ENCODE measurements around the gene STXBP6. TPM values are rescaled to one million over a fixed set of nuclear protein-coding genes. Genes with fewer than 3 reads are reported as not detected.

STXBP6 gene
- total RNA-seq, 2 donors from 2014 or later = 19.9 to 28.3 TPM

DNA sequence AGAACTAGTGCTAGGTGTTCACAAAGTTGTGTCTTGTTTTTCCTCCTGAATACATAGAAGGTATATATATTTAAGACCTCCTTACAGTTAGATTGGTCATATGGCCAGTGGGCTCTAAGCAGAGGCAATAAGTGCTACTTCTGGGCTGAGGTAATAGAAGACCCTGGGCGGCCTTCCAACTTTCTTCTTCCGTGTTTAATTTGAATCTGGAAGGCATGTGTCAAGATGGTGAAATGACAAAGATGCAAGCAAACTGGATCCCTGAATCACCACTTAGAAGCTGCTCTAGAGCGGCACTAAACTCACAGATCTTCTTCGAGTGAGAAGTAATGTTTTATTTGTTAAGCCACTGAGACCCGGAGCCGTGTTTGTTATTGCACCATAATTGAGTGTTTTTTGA is 215.0 kb downstream of the STXBP6 start:
- no peak for ATAC-seq

DNA sequence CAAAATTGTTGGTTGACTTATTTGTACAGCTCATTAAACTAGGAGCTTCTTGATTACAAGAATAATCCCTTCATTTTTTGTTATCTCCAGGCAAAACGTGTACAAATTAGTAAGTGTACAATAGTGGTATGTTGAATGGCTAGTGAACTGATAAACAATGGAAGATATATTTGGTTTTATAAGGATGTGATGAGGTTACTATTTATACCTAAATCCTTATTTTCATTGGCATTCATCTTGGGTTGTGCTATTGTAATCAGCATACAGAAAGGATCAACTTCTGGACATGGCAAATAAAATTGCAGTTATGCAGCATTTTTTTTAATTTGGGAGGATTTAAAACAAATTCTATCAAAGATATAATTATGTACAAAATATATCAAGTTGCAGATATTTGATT is 216.6 kb downstream of the STXBP6 start:
- no peak for ATAC-seq
- DNase-seq = no peak
- intact Hi-C loops (cut with DNase I, micrococcal nuclease) = no loop called here

More for the DNA sequence above, 215.0 kb downstream of the STXBP6 start:
- DNase-seq = no peak
- intact Hi-C loops (cut with DNase I, micrococcal nuclease) = no loop called here

DNA sequence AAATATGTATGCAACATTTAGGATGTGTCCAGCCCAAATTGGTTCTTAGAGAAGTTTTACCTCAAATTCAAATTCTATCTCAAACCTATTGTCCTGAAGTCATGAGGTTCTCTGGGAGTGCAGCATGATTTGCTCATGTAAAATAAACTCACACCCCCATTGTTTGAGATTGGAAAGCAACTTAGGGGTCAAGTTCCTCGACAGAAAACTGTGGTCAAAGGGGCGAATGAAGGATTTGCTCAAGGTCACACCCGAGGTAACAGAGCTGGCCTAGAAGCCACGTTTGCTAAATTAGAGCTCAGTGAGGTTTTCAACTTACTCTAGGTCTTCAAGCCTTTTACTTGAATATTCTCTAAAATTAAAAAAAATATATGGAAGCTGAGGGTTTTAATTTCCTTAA is 218.3 kb downstream of the STXBP6 start:
- no peak for DNase-seq
- intact Hi-C loops (cut with DNase I, micrococcal nuclease) = no loop called here

DNA sequence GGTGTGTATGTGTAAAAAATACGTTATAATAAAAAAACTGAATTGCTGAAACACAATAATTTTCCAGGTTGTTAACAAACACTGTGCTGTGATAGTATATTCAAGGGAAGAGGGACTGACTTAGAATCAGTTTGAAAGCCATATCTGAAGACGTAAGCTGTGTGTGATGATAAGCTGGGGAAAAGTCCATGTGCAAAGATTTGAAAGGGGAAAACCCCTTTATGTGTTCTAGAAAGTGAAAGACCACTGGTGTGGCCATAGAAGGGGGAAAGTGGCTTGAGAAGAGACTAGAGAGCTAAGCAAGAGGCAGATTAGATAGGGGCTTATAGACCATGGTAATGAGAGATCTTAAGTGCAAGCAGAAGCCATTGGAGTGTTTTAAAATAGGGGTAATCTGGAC is 220.1 kb downstream of the STXBP6 start:
- no peak for DNase-seq
- ATAC-seq = no peak

More for the DNA sequence above, 218.3 kb downstream of the STXBP6 start:
- ATAC-seq = no peak

DNA sequence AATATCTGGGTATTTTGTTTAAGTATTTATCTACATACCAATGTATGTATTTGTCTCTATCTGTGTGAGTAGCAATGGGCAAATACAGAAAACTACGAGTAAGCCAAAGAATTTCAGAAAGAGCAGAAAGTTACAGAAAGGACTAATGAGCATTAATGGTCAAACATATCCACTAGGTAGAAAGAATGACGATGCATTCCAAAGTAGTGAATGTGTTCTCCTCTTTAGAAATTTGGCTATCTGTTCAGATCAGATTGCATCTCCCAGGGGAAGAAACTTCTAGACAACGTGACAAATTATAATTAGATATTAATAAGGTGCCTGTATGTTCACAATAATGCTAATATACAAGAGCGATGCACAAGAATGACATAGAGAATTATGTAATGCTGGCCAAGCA is 221.5 kb downstream of the STXBP6 start:
- intact Hi-C loops (cut with DNase I, micrococcal nuclease) = no loop called here
- DNase-seq = no peak
- no peak for ATAC-seq

More for the DNA sequence above, 220.1 kb downstream of the STXBP6 start:
- intact Hi-C loops (cut with DNase I, micrococcal nuclease) = no loop called here

DNA sequence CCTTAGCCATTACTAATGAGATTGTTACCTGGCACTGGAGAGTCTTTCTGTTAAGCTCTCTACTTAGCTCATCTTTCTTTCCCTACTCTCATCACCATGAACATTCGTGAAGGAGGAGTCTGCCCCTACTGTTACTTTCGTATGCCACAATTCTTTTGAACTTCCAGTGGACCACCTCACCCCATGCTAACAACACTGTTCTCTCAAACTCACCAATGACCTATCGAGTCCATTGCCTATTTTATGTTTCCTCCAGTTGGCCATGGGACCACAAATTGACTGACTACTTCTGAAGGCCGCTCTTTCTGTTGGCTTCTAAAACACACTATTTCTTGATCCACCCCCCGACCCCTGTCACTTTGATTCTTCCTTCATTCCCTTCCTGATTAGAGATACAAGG is 223.6 kb downstream of the STXBP6 start:
- intact Hi-C loops (cut with DNase I, micrococcal nuclease) = no loop called here
- DNase-seq = no peak
- ATAC-seq = no peak

DNA sequence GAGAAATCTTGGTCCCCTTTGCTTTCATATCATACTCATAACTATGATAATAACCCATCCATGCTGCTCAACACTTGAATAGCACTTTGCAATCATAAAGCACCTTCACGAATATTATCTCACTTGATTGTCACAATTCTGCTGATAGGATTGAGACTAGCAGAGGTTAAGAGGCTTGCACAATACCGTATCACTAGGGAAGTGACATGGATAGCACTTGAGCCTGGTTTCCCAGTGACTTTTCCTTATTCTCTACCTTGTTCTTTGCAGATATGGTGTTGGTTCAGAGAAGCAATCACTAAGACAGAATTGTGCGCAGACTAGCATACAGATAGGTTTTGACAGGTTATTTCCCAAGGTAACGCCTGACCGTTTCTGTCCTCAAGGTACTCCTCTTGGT is 229.3 kb downstream of the STXBP6 start:
- ATAC-seq (no peak), DNase-seq (no peak)
- intact Hi-C loops (cut with DNase I, micrococcal nuclease) = no loop called here

DNA sequence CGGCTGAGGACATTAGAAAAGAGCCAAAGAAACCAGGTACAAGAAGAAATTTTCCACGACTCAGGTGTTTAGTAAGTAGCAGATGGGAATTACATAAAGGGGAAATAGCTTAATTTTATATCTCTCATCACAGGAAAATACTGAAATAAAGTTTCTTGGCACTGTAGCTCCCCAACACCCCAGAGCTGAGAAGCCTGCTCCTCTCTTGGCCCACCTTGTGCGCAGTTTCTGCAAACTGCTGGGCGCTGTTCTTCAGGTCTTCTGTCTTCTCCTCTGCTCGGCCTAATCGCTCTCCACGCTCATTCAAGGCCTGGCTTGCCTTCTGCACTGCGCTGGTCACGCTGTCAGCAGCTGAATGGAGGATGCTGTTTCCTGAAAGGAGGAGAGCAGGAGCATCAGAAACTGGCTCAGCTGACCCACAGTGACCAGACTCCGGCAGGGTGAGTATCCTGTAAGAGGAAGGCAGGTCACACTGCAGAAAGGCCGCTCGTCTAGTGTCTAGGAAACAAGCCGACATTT is 231.1 kb downstream of the STXBP6 start:
- ATAC-seq = no peak
- intact Hi-C loops (cut with DNase I, micrococcal nuclease) = no loop called here

DNA sequence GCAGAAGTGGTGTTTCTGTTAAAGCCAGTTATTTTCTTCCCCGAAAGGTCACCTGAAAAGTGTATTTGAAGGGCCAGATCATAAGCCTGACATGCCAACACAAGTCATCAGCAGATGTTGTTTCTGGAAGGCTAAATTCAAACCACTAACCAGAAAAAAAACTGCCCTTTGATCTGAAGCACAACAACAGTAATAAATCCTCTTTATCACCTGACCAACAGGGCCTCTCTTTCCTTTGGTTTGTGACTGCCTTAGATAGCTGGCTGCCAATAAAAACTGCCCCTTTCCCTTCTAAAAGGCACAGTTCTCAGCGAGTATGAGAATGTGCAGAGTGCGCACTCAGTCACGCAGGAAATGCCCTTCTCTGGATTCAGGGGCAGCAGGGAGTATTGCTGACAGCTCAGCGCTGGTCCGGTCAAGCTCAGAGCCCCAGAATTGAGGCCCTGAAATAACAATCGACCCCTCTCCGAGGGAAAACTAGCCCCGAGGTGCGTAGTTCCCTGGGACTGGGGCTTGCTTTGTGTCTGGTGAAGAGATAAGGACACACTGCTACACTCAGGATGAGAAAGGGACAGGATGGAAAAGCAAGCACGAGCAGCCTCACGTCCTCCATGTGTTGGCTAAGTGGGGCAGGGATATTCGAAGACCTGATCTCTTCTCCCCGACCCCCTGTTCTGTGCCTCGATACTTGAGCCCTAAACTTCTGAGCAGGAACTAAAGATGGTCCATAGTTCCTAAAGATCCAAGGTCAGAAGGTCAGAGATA is 231.7 kb downstream of the STXBP6 start:
- DNase-seq (peak; percentile 43 to 48), ATAC-seq (peak; percentile 72)
- intact Hi-C loops (cut with DNase I, micrococcal nuclease) = no loop called here

More for the DNA sequence above, 231.1 kb downstream of the STXBP6 start:
- DNase-seq = no peak

DNA sequence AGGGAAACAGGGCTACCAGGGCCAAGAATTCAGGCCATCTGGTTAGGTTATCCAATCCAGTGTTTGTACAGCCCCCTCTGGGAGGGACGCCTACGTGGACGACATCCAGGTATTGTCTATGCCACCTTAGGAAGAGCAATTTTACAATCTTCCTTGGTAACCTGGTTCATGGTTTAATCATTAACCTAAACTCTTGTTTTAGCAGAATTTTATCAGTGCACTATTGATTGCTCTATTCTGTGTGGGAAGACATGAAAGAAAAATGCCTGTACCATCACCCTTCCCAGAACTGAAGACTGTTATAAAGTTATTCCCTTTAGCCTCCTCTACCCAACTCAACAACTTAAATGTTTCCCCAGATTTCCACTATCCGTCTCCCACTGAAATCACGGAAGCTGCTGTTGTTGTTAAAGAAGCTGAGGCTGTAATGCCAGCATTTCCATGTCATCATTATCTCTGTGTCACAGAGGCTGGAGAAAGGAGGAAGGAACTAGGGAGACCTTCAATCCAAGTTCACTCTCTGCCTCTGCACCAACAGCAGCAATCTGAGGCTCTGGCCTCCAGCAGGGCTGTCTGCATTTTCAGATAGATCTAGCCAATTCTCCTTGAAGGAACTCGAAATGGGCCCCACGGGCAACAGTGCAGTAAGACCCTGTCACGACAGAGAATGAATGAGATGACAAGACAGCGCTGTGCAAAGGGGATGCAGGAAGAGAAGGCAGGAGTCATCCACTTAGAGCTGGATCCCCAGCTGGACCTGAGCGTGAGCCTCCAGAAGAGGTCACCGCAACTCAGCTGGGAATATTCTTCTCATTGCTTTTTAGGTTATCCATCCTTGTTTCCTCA is 232.5 kb downstream of the STXBP6 start:
- intact Hi-C loops (cut with DNase I, micrococcal nuclease) = no loop called here
- DNase-seq = peak; percentile 78 to 87
- peak; percentile 78 for ATAC-seq

DNA sequence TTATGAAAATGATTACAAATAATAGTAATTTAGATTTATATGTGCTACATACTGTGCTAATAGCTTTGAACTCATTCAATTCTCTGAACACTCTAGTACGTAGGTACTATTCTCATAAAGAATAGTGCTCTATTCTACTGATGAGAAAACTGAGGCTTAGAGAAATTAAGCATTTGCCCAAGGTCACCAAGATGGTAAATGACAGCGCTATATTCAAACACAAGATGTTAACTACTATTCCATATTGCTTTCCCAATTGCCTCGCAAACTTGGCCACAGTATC is 233.1 kb downstream of the STXBP6 start:
- ATAC-seq = no peak
- DNase-seq = no peak
- intact Hi-C loops (cut with DNase I, micrococcal nuclease) = no loop called here

DNA sequence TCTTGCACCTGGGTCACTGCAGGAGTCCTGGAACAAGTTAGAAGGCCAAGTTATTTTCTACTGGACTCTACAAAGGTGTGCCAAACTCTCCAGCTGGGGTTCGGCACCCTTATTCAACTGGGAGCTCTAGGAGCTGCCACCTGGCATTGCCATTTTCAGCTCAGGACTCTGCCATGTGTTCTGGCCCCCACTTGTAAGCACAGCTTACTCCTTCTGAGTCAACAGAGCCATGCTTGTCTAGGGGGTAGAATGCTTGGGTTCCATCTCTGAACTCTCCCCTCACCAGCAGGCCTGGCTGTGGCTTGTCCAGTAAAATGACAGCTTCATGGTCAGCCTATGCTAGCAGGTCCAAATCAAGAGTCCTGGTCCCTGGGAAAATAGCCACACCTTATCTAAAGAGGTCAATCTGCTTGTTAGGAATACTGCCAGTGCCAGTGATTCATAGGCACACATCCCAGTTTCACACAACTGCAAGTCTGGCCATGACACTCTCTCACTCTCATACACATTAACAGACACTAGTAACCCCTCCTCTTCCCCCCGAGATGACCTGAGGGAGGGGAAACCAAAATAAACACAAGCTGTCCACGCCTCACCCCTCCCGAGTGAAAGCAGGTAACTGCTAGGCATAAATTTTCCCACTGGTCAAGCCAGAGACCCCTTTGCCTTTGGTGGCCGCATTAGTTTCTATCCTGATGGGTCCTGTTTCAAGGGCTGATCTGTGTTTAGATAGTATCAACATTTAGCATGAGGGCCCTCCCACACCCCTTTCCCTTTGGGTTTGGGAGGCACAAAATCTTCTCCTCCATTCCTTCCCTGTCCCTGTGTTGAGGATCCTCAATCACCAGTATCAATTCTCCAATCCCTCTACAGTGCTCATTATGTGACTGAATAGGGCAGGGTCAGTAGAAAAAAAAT is 233.7 kb downstream of the STXBP6 start:
- DNase-seq = peak; percentile 36 to 44
- intact Hi-C loops (cut with DNase I, micrococcal nuclease) = no loop called here
- peak; percentile 65 for ATAC-seq

DNA sequence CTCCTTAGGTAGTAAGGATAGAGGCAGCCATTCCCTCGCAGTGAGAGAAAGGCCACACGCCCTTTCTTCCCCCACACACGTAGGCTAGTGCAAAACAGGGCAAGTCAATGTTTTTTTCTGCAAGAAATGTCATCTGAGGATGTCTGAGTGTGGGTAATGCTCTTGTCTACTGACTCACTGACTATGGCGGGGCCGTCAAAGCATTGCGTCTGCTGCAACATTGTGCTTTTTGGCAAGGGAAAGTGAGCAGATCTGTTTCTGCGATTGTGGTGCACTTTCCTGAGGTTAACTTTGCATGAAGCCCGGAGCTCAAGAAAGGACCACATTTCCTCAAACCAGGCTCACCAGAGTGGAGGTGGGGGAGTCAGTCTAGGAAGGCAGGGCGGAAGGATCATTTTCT is 234.4 kb downstream of the STXBP6 start:
- intact Hi-C loops (cut with DNase I, micrococcal nuclease) = no loop called here
- DNase-seq (no peak), ATAC-seq (no peak)

DNA sequence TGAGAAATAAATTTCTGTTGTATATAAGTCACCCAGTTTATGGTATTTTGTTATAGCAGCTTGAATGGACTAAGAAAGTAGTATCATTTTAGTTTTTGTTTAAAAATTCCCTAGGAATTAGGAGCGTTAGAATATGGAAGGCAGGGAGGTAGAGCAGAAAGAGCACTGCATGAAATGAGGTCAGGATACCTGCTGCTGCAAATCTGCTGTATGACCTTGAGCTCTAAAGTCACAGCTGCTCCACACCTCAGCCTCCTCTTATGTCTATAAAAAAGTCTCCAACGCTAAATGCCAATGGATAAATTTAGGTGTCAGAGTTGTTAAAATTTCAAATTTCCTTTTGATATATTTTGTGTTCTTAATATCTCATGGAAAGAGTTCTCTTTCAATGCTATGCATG is 235.0 kb downstream of the STXBP6 start:
- ATAC-seq = no peak
- DNase-seq = no peak
- intact Hi-C loops (cut with DNase I, micrococcal nuclease) = no loop called here

DNA sequence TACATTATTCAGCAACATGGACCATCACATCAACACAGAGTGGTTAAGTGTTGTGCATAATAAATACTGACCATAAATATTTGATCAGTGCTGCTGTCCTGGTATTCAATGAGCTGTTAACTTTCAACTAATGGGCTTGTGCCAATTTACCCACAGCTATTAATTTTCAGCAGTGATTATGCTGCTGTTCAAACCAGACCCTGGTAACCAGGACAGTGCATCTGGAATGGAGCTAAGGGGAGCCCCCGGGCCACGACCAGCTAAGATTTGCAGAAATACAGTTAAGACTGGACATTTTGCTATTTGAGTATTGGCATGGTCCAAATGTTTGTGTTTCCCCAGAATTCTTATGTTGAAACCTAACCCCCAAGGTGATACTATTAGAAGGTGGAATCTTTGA is 235.6 kb downstream of the STXBP6 start:
- no peak for DNase-seq
- ATAC-seq = no peak
- intact Hi-C loops (cut with DNase I, micrococcal nuclease) = no loop called here

DNA sequence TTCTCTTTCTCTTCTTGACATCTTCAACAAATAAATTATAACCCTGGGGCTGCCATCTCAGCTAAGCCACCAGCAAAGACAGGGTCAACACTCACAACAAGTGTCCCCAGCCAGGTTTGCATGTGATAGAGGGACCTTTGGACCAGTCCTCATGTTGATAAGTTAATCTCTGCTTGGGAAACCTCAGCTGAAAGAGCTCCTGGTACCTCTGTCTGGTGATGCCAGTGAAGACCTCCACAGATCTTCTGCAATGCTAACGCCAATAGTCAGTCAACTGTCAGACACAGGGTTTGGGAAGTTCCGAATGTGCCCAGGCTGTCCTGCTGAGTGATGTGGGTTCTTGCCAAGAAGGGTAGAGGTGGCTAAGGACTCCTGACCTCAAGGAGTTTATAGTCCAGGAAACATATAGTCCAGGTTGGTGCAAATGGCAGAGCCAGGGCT is 236.1 kb downstream of the STXBP6 start:
- no peak for DNase-seq
- ATAC-seq = no peak
- intact Hi-C loops (cut with DNase I, micrococcal nuclease) = no loop called here

DNA sequence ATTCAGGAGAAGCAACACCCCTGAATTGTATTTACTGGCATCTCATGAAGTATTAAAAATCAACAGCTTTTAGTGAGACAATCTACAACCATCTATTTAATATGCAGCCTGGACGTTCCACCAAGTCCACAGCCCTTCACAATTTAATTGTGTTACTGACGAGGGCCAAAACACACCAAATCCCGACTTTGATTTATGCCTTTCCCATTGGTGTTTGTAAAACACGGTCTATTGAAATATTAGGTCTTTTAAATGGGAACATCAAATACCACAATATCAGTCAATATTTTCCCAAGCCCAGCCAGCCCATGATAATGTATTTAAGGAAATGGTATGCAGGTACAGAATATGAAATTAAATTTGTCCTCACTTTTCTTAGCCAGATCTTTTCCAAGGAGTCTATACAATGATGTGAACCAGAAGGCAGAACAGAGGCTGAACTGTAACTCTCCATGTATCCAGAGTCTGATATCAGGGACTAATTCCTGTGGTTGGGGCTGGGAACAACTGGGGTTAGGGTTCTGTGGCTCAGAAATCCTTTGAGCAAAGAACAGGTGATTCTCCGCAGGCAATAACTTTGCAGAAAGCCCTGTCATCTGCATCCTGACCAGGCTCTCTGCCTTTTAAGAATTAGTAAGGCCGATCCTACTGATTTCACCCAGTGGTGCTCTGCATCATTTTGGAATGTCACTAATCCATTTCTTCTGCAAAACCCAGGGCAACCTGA is 236.7 kb downstream of the STXBP6 start:
- intact Hi-C loops (cut with DNase I, micrococcal nuclease) = no loop called here
- no peak for DNase-seq
- no peak for ATAC-seq

DNA sequence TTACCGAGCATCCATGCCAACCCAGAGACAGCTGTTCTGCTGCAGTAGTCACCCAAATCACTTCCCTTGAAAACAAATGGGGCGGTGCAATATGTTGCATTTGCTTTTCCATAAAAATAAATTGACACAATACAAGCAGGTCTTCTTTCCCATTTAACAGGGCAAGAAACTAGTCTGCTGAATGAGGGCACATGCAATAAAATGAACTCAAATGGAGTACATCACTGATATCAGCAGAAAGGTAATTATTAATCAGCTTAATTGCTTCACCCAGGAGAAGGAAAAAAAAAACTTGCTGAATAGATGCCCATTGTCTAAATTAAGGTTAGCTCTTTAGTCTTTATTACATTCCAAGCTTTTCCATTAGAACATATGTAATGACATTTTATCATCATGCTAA is 240.8 kb downstream of the STXBP6 start:
- no peak for ATAC-seq
- intact Hi-C loops (cut with DNase I, micrococcal nuclease) = loop anchor here in 1 of 2 donors (5.0 to 10.0 kb wide), 3 partner anchors 233 to 343 kb away; no protein-coding TSS in a partner anchor
- DNase-seq = no peak
